Measurements from ENCODE around the gene TENM3. TPM values are rescaled to one million over a fixed set of nuclear protein-coding genes. Genes with fewer than 3 reads are reported as not detected.

TENM3 gene
- total and polyA plus RNA-seq, 2 of the 8 experiments (the other 6 are each of a cell fraction or from before 2014, with no cell fraction given) = 36.9 to 69.3 TPM

GRCh38 chr4:182367153-182367552 is 124.0 kb downstream of the TENM3 start:
- POLR2A ChIA-PET (ENCODE audit: partially characterized antibody) = no interaction called here
- H3K23ac ChIP-seq (ENCODE audit: insufficient read length) = no peak overlapping the region
- no peak overlapping the region for H2BK120ac ChIP-seq (replicated peaks; ENCODE audit: low read depth, low read length)
- no peak overlapping the region for H2BK15ac ChIP-seq (ENCODE audit: low read length)
- H3K27ac ChIP-seq (ENCODE audit: low read depth, low read length) = no peak overlapping the region
- no peak overlapping the region for H3K4me3 ChIP-seq (ENCODE audit: extremely low read depth in 1 of 4, insufficient read depth in 2 of 4, low read depth in 3 of 4, low read length in 4 of 4)
- no peak overlapping the region for H4K8ac ChIP-seq (ENCODE audit: extremely low read depth, insufficient read depth, low read length)
- H2AFZ ChIP-seq (ENCODE audit: low read length) = no peak overlapping the region
- H3K23me2 ChIP-seq (ENCODE audit: low read depth, low read length) = no peaks in the 10 kb centered on the region; the same call in 1 of the 2 replicates
- TF ChIP-seq GTF2F1 (IDR thresholded peaks at IDR 0.05; ENCODE audit: borderline replicate concordance, low read depth, low read length) (no peak), BACH1 (IDR thresholded peaks at IDR 0.05; ENCODE audit: low read length) (no peak), BCL11A (IDR thresholded peaks at IDR 0.05; ENCODE audit: low read depth in 2 of 2, low read length in 2 of 2) (no peak), BRCA1 (IDR thresholded peaks at IDR 0.05; ENCODE audit: low read depth, low read length) (no peak), SIRT6 (IDR thresholded peaks at IDR 0.05; ENCODE audit: low read length) (no peak), RBBP5 (IDR thresholded peaks at IDR 0.05; ENCODE audit: borderline replicate concordance, low read depth, low read length) (no peak), JUND (IDR thresholded peaks at IDR 0.05; ENCODE audit: low read length) (no peak), CHD2 (IDR thresholded peaks at IDR 0.05; ENCODE audit: low read length) (no peak), SUZ12 (IDR thresholded peaks at IDR 0.05; ENCODE audit: low read length) (no peak)
- no peaks in the 10 kb centered on the region; a peak in 1 of 8 replicates for H3K36me3 ChIP-seq (ENCODE audit: control insufficient read depth in 2 of 4, insufficient read depth in 4 of 4, low read length in 3 of 4)
- H3K79me2 ChIP-seq (ENCODE audit: control insufficient read depth in 1 of 2, insufficient read depth in 2 of 2, low read length in 2 of 2) = no peaks in the 10 kb centered on the region
- no peak overlapping the region for H3K4ac ChIP-seq (replicated peaks; ENCODE audit: insufficient read length, low read depth, low read length)
- H3K4me1 ChIP-seq (replicated peaks in 1 of 4; ENCODE audit: control insufficient read depth in 3 of 4, insufficient read depth in 4 of 4, low read length in 3 of 4) = 0 out of 7 replicates have a peak, but pooled peaks cover 0 to 8% (median 3%) of the 10 kb centered on the region in 4 experiments
- no peak overlapping the region for H2BK12ac ChIP-seq (ENCODE audit: low read depth, low read length)
- no peak overlapping the region for H3K14ac ChIP-seq (ENCODE audit: insufficient read length)
- H4K5ac ChIP-seq (ENCODE audit: insufficient read length, low read depth, low read length) = no peak overlapping the region
- FAIRE-seq = no peak
- H4K20me1 ChIP-seq (replicated peaks in 1 of 2; ENCODE audit: control insufficient read depth in 1 of 2, insufficient read depth in 2 of 2, low read length in 2 of 2) = no peaks in the 10 kb centered on the region
- no peak overlapping the region for H2AK5ac ChIP-seq (ENCODE audit: low read depth, low read length)
- H3K79me1 ChIP-seq (ENCODE audit: low read depth, low read length) = no peaks in the 10 kb centered on the region
- H2BK5ac ChIP-seq (ENCODE audit: low read depth, low read length) = no peak overlapping the region
- WGBS, 2 experiments (ENCODE audit: extremely low coverage in 1 of 2, insufficient coverage in 1 of 2, insufficient read length in 1 of 2, insufficient replicate concordance in 2 of 2, low coverage in 1 of 2, low lambda C conversion rate in 2 of 2, missing lambda C conversion rate in 1 of 2) = 88% methylated on average over 13 of the region's 13 CpGs; no CpG with 5 or more reads in 1 of the 2 experiments
- no peak overlapping the region for H3K56ac ChIP-seq (replicated peaks; ENCODE audit: insufficient read length, low read depth, low read length)
- DNase-seq (ENCODE audit: low read depth in 1 of 2, low spot score in 2 of 2) = no peak
- no peak overlapping the region for H4K91ac ChIP-seq (replicated peaks; ENCODE audit: insufficient read length, low read length)
- no peak overlapping the region for H2BK20ac ChIP-seq (ENCODE audit: low read length)
- H3K27me3 ChIP-seq (replicated peaks in 1 of 4; ENCODE audit: control insufficient read depth in 3 of 4, extremely low read depth in 1 of 4, insufficient read depth in 3 of 4, low read length in 3 of 4) = no peaks in the 10 kb centered on the region
- CTCF ChIA-PET (ENCODE audit: partially characterized antibody) = interaction anchor here (0.6 kb wide), 1 partner anchor 227 kb away, joined by 3 read pairs; no protein-coding TSS in a partner anchor
- peaks cover 0 to 5% of the 10 kb centered on the region in 2 experiments; a peak in 1 of 4 replicates for H3K9me3 ChIP-seq (ENCODE audit: insufficient read depth in 2 of 2, low read depth in 1 of 2, low read length in 1 of 2)
- no peak overlapping the region for H3K18ac ChIP-seq (ENCODE audit: extremely low read depth, low read length)
- H3K9ac ChIP-seq (replicated peaks in 1 of 4; ENCODE audit: extremely low read depth in 1 of 4, low read depth in 3 of 4, low read length in 3 of 4) = no peak overlapping the region
- H3K4me2 ChIP-seq (ENCODE audit: insufficient read depth in 1 of 2, low read depth in 2 of 2, low read length in 2 of 2) = no peak overlapping the region
